ENCODE results near the gene FXYD3. TPM values are rescaled to one million over a fixed set of nuclear protein-coding genes. Genes with fewer than 3 reads are reported as not detected.

The FXYD3 gene
- total and polyA plus RNA-seq, 9 donors, result 0.23 to 33.2 (median 3.8) TPM; not detected in 2

DNA sequence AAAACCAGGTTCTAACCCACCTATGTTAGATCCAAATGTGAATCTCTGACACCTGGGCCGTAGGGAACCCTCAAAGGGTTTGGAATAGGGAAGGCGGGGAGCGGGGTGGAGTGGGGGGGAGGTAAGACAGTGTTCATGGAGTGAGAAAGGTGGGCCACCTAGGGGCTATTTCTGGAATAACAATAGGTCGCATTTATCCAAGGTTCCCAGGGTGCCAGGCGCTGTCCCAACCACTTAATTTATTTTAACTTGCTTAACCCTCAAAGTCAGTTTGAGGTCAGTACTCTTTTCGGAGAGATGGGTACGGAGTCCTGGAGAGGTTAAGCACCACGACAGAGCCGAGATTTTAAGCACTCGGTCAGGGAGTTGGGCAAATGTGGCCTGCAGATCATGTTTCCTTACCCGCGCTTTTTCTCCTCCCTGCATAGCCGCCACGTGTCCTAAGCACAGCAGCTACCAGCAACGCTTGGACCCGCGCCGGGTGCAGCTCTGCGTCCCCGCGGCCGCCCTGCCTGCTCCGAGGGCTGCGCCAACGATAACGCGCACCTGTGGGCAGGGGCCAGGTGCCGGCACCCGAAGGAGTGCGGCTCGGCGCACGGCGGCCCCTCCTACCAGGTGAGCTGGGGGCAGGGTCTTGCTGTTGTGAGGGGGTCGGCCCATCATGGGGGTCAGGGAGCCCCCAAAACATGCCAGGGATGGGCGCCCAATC, 25.0 kb upstream of the FXYD3 start:
- 3 to 5% (median 4%) methylated on average over 36 of the region's 36 CpGs for WGBS, 3 donors
- TF ChIP-seq, protein P1, sequence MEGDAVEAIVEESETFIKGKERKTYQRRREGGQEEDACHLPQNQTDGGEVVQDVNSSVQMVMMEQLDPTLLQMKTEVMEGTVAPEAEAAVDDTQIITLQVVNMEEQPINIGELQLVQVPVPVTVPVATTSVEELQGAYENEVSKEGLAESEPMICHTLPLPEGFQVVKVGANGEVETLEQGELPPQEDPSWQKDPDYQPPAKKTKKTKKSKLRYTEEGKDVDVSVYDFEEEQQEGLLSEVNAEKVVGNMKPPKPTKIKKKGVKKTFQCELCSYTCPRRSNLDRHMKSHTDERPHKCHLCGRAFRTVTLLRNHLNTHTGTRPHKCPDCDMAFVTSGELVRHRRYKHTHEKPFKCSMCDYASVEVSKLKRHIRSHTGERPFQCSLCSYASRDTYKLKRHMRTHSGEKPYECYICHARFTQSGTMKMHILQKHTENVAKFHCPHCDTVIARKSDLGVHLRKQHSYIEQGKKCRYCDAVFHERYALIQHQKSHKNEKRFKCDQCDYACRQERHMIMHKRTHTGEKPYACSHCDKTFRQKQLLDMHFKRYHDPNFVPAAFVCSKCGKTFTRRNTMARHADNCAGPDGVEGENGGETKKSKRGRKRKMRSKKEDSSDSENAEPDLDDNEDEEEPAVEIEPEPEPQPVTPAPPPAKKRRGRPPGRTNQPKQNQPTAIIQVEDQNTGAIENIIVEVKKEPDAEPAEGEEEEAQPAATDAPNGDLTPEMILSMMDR (IDR thresholded peaks at IDR 0.05), result peak; percentile 14 to 49 (median 41)
- TF ChIP-seq EP300 (IDR thresholded peaks at IDR 0.05), result no peak
- H3K4me1 ChIP-seq (ENCODE audit: insufficient read depth), result no peaks in the 10 kb centered on the region
- no peaks in the 10 kb centered on the region for H3K36me3 ChIP-seq
- intact Hi-C loops (cut with DNase I), result loop anchor here in 3 of 4 donors (2.0 to 10.0 kb wide), 3 partner anchors 116 to 118 kb away; no protein-coding TSS in a partner anchor
- H3K27me3 ChIP-seq, result no peaks in the 10 kb centered on the region
- H3K27ac ChIP-seq, result no peak overlapping the region
- H3K9me3 ChIP-seq, result no peaks in the 10 kb centered on the region
- DNase-seq, result peak; percentile 36 to 65 (median 52)
- H3K4me3 ChIP-seq, result no peak overlapping the region

DNA sequence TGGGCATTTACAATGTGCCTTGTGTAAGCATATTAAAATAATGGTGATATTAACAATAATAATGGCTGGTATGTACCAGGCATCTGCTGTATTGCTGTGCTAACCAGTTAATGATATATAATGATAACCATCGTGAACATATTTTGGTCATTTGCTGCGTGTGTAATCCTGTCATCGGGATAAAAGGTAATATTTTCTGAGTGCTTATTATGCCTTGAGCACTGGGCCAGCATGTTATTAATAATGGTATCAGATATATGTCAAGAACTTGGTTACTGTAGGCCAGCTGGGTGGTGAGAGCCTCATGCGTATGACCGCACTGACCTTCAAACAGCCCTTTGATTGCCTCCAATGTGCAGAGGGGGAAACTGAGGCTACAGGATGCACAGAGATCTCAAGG, 22.2 kb upstream of the FXYD3 start:
- no peak overlapping the region for H3K4me3 ChIP-seq
- WGBS, 3 donors, result 82 to 92% (median 87%) methylated on average over 5 of the region's 5 CpGs
- H3K27me3 ChIP-seq, result no peaks in the 10 kb centered on the region
- H3K9me3 ChIP-seq, result no peaks in the 10 kb centered on the region
- TF ChIP-seq POLR2A (IDR thresholded peaks at IDR 0.05), result no peak
- no peak for TF ChIP-seq EP300 (IDR thresholded peaks at IDR 0.05)
- TF ChIP-seq, protein P1 (IDR thresholded peaks at IDR 0.05), result no peak
- DNase-seq, result no peak
- H3K27ac ChIP-seq, result no peak overlapping the region
- H3K36me3 ChIP-seq, result no peaks in the 10 kb centered on the region
- intact Hi-C loops (cut with DNase I), result loop anchor here in 2 of 4 donors (5.0 to 10.0 kb wide), 2 partner anchors 119 to 121 kb away; no protein-coding TSS in a partner anchor
- no peaks in the 10 kb centered on the region for H3K4me1 ChIP-seq (ENCODE audit: insufficient read depth)

DNA sequence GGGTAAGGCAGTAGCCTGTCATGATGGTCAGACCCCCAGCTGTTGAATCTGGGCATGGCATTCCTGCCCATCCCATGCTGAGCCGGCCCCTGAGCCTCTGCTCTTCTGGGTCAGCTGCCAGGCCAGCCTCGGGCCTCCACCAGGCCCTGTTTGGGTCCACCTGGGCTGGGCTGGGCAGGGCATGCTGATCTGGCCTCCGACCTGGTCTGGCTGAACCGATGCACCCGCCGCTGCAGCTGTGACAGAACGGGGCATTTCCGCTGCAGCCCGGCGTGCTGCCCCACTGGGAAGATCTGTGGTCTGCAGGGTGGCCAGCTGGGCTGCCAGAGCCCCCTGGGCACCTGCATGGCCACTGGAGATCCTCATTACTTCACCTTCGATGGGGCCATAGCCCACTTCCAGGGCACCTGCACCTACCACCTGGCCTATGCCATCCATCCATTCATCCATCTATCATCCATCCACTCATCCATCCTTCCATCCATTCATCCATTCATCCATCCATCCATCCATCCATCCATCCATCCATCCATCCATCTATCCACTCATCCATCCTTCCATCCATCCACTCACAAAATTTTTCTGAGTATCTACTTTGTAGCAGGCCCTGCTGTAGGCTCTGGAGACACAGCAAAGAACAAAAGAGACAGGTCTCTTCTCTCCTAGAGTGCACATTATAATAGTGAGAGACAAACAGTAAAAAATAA, 21.5 kb upstream of the FXYD3 start:
- no peaks in the 10 kb centered on the region for H3K9me3 ChIP-seq
- 76 to 89% (median 84%) methylated on average over 11 of the region's 11 CpGs for WGBS, 3 donors
- TF ChIP-seq POLR2A (IDR thresholded peaks at IDR 0.05), result no peak
- TF ChIP-seq EP300 (IDR thresholded peaks at IDR 0.05), result no peak
- TF ChIP-seq, protein P1 (IDR thresholded peaks at IDR 0.05), result no peak
- intact Hi-C loops (cut with DNase I), result loop anchor here in 2 of 4 donors (5.0 to 10.0 kb wide), 2 partner anchors 119 to 122 kb away; no protein-coding TSS in a partner anchor
- H3K36me3 ChIP-seq, result no peaks in the 10 kb centered on the region
- H3K4me3 ChIP-seq, result no peak overlapping the region
- H3K27ac ChIP-seq, result no peak overlapping the region
- no peaks in the 10 kb centered on the region for H3K27me3 ChIP-seq
- H3K4me1 ChIP-seq (ENCODE audit: insufficient read depth), result no peaks in the 10 kb centered on the region
- no peak for DNase-seq

DNA sequence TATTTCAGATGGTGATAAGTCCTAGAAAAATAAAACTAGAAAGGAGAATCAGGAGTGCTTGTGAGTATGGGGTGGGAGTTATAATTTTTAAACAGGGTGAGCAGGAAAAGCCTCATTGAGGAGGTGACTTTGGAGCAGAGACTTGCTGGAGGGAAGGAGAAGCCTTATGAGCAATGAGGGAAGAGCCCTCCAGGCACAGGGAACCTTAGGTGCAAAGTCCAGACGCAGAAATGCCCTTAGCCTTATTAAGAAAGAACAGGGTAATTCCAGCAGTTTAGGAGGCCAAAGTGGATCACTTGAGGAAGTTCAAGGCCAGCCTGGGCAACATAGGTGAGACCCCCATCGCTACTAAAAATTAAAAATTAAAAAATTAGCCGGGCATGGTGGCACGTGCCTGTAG, 21.0 kb upstream of the FXYD3 start:
- Histone ChIP-seq H3K4me3 (no peak overlapping the region), H3K27ac (no peak overlapping the region), H3K27me3 (no peaks in the 10 kb centered on the region), H3K9me3 (no peaks in the 10 kb centered on the region), H3K36me3 (no peaks in the 10 kb centered on the region), H3K4me1 (ENCODE audit: insufficient read depth) (no peaks in the 10 kb centered on the region)
- no peak for DNase-seq
- WGBS, 3 donors, result 78 to 86% (median 84%) methylated on average over 4 of the region's 4 CpGs
- TF ChIP-seq, protein P1 (IDR thresholded peaks at IDR 0.05), result no peak
- TF ChIP-seq POLR2A (IDR thresholded peaks at IDR 0.05) (no peak), EP300 (IDR thresholded peaks at IDR 0.05) (no peak)
- intact Hi-C loops (cut with DNase I), result loop anchor here in 2 of 4 donors (5.0 to 10.0 kb wide), 2 partner anchors 120 to 122 kb away; no protein-coding TSS in a partner anchor
